Transverse colon (tissue), 3 donors: Measurements from ENCODE around the gene SNX11.

Source experiments
- POLR2A ChIP-seq: fragments of 450-650 bp; IDR thresholded peaks from one replicate; pipeline ENCODE4 v1.6.1; 2016; ENCODE audit warnings: antibody characterized with exemption, mild to moderate bottlenecking, moderate library complexity
- TF ChIP-seq, protein P1 (sequence below), 5 experiments: fragments of 200-600 bp in 3 of 5; fragments of 450-650 bp in 2 of 5; sonication (generic) in 3 of 5; IDR thresholded peaks; 1 replicate in 2 of 5; 2 replicates in 3 of 5; pipeline ENCODE4 v1.5.1; 2016 to 2017; ENCODE audit warnings: antibody characterized with exemption in 5 of 5, inconsistent platforms in 3 of 5, mild to moderate bottlenecking in 2 of 5, moderate library complexity in 1 of 5

DNA sequence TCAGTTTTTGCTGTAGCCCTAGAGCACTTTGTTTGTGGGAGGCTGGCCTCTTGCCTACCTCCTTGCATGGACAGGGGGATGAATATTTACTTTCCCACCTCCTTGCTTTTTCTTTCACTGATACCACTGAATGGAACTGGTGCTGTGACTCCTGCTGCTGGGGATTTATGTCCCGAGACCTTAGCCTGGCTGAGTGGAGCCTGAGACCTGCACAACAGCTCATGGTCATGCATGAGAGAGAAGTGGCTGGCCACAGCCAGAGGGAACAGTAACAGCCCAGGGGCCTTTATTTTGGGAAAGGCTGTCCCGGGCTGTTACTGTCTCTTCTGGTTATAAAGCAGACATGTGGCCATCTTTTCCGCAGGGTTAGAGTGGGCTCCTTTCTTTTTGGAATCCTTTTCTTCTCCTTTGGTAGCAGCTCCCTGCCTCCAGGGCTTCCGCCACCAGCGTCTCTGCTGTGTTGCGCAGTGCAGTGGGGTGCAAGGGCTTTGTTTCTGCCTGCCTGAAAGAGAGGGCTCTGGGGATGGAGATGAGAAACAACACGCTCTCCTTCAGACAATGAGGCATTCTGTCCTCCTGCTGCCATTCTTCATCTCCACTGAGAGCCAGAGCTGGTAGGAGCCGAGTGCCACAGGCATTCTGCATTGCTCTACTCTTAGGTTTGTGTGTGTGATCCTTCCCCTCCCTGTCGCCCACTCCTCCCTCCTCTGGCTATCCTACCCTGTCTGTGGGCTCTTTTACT is 14.5 kb downstream of the SNX11 start:
- TF ChIP-seq, protein P1, sequence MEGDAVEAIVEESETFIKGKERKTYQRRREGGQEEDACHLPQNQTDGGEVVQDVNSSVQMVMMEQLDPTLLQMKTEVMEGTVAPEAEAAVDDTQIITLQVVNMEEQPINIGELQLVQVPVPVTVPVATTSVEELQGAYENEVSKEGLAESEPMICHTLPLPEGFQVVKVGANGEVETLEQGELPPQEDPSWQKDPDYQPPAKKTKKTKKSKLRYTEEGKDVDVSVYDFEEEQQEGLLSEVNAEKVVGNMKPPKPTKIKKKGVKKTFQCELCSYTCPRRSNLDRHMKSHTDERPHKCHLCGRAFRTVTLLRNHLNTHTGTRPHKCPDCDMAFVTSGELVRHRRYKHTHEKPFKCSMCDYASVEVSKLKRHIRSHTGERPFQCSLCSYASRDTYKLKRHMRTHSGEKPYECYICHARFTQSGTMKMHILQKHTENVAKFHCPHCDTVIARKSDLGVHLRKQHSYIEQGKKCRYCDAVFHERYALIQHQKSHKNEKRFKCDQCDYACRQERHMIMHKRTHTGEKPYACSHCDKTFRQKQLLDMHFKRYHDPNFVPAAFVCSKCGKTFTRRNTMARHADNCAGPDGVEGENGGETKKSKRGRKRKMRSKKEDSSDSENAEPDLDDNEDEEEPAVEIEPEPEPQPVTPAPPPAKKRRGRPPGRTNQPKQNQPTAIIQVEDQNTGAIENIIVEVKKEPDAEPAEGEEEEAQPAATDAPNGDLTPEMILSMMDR (IDR thresholded peaks at IDR 0.05) = no peak
- no peak for TF ChIP-seq POLR2A
